GM21367 (cell line): ENCODE data around the gene PROC.

Experiments used
- ATAC-seq: cut with Tn5 transposase; IDR thresholded peaks from one replicate; pipeline ENCODE4 v1.9.1; 2021; ENCODE audit not compliant: unreplicated experiment

The PROC gene

DNA sequence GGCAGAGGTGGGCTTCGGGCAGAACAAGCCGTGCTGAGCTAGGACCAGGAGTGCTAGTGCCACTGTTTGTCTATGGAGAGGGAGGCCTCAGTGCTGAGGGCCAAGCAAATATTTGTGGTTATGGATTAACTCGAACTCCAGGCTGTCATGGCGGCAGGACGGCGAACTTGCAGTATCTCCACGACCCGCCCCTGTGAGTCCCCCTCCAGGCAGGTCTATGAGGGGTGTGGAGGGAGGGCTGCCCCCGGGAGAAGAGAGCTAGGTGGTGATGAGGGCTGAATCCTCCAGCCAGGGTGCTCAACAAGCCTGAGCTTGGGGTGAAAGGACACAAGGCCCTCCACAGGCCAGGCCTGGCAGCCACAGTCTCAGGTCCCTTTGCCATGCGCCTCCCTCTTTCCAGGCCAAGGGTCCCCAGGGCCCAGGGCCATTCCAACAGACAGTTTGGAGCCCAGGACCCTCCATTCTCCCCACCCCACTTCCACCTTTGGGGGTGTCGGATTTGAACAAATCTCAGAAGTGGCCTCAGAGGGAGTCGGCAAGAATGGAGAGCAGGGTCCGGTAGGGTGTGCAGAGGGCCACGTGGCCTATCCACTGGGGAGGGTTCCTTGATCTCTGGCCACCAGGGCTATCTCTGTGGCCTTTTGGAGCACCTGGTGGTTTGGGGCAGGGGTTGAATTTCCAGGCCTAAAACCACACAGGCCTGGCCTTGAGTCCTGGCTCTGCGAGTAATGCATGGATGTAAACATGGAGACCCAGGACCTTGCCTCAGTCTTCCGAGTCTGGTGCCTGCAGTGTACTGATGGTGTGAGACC lies at the start of gene PROC:
Gene PROC, plus strand, starts transcription at position 128 of the 812 bp plus-strand sequence. CDS start 1,516 bp downstream, outside the sequence.
- ATAC-seq = no peak

GRCh38 chr2:127370010-127370409 lies 48.2 kb upstream of the PROC start:
- no peak for ATAC-seq

DNA sequence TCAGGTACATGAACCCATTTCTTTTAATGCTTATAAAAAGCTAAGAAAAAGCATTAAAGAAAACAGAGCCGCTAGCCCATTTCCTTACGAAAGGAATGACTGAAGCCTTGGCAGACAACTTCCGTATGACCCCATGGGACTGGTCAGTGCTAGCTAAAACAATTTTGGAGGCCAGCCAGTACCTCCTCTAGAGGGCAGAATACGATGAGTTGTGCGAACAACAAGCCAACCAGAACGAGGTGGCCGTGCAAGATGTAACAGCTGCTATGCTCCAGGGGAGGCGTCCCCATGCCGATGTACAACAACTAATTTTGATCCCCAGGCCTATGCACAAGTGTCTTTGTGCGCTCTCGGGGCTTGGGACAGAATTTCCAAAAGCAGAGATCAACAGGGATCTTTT lies 47.2 kb upstream of the PROC start:
- no peak for ATAC-seq

- ATAC-seq = no peak
Observed at GRCh38 chr2:127373362-127374083, 44.7 kb upstream of the PROC start.

DNA sequence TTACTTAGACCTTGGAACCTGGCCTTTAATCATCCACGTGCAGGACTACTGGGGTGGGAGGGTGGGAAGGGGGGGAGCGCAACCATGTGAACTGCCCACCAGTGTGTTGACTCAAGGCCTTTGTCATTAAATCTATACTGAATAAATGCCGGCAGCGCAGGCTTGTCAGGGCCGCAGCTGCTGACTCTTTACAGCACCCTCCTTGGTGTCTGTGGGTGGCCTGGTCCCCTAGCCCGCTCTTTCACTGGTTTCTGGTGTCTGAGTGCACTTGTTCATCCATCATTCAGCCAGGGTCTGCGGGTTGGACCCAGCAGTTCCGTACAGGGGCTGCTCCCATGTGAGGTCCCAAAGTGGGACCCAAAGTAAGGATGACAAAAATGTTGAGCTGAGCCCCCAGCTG lies 42.0 kb upstream of the PROC start:
- ATAC-seq = no peak

GRCh38 chr2:127377262-127377661 lies 41.0 kb upstream of the PROC start:
- ATAC-seq = no peak

DNA sequence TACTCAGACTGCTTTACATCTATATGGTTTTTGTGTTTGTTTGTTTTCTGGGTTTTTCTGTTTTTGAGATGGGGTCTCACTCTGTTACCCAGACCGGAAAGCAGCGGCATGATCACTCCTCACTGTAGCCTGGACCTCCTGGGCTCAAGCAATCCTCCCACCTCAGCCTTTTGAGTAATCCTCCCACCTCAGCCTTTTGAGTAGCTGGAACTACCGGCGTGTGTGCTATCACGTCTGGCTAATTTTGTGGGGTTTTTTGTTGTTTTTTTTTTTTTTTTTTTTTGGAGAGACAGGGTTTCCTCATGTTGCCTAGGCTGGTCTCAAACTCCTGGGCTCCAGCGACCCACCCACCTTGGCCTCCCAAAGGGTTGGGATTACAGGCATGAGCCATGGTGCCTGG lies 39.5 kb upstream of the PROC start:
- ATAC-seq = no peak

DNA sequence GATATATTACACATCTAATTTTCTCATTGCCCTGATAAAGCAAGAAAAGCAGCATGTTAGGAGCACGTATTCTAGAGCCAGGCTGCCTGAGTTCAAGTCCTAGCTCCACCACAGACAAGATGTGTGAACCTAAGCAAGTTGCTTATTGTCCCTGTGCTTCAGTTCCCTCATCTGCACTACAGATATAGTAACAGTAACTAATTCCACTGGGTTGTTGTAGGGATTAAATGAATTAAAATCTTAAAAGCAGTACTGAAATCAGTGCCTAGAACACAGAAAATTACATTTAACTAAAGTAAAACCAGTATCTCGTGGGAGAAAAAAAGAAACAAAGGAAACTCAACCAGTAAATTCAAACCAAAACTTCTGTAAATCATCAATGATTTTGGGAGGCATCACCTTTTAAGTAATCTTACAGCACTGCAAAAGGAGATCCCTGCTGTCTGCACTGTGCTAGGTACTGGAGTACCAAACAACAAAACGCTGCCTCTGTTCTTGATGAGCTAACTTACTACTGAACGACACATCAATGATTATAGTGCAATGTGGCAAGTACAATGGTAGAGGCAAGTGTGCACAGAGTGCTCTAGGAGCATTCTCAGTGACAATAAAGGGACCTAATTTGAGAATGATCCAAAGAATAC lies 38.4 kb upstream of the PROC start:
- no peak for ATAC-seq

DNA sequence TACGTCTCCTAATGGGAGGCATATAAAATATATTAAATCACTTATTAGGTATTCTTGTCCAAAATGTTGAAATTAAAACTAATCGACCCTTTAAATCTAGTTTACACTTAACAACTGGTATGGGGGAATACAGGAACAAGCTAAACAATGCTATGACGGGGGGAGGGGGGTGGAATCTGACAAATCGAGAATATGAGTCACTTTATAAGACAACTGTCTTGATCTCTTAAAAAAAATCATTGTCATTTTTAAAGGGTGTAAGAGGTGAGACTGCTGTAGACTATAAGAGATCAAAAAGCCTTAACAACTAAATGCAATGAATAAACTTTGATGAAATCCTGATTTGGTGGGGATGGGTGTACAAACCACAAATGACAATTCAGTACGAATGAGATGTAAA lies 36.5 kb upstream of the PROC start:
- no peak for ATAC-seq

GRCh38 chr2:127382831-127383230 lies 35.4 kb upstream of the PROC start:
- no peak for ATAC-seq

DNA sequence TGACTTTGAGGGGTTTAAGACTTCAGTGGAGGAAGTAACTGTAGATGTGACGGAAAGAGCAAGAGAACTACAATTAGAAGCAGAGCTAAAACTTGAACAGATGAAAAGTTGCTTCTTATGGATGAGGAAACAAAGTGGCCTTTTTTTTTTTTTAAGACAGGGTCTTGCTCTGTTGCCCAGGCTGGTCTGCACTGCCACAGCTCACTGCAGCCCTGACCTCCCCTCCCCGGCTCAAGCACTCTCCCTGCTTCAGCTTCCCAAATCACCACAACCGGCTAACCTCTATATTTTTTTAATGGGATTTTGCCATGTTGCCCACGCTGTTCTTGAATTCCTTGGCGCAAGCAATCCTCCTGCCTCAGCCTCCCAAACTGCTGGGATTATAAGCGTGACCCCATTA lies 33.7 kb upstream of the PROC start:
- no peak for ATAC-seq

DNA sequence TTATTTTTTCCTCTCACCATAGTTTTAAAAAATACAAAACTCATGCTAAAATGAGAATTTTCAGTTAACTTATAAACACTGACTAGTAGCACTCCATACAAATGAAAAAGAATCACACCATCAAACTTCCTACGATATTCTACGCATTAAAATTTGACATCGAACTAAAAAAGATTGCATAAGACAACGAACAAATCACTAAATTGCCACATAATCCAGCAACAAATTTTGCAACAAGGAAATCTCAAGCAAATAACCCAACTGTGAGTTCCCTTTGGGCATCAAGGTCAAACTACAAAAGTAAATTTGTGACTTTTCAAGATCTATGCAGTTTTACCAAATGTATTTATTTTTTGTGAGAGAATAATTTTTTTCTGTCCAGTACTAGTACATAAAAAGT lies 32.0 kb upstream of the PROC start:
- ATAC-seq = no peak

GRCh38 chr2:127386764-127387654 lies 31.2 kb upstream of the PROC start:
- ATAC-seq = peak; percentile 41

GRCh38 chr2:127387655-127388422 lies 30.4 kb upstream of the PROC start, which contains the start of gene MAP3K2:
TSS of gene MAP3K2 (minus strand) at chr2:127387975. CDS start at chr2:127343129, 44,846 bp downstream.
- peak; percentile 61 for ATAC-seq

GRCh38 chr2:127388423-127389164 lies 29.6 kb upstream of the PROC start:
- peak; percentile 7 for ATAC-seq

GRCh38 chr2:127389778-127390435 lies 28.3 kb upstream of the PROC start:
- no peak for ATAC-seq

DNA sequence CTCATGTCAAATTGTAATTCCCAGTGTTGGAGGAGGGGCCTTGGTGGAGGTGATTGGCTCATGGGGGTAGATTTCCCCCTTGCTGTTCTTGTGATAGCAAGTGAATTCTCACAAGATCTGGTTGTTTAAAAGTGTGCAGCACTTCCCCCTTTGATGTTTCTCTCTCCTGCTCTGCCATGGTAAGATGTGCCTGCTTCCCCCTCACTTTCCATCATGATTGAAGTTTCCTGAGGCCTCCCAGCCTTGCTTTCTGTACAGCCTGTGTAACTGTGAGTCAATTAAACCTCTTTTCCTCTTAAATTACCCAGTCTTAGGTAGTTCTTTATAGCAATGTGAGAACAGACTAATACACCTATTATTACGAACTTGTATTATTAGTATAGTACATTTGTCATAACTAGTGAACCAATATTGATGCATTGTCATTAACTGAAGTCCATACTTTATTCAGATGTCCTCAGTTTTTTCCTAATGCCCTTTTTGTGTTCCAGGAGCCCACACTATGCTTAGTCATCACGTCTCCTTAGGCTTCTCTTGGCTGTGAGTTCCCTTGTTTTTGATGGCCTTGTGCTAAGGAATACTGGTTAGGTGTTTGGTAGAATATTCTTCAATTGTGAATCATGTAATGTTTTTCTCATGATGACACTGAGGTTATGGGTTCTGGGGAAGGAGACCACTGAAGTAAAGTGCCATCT lies 25.9 kb upstream of the PROC start:
- ATAC-seq = no peak
